ENCODE data around the gene PPM1D. TPM values are rescaled to one million over a fixed set of nuclear protein-coding genes. Genes with fewer than 3 reads are reported as not detected.

The PPM1D gene
- total and polyA plus RNA-seq, 2 experiments from 2014 or later = 7.8 to 13.3 TPM

DNA sequence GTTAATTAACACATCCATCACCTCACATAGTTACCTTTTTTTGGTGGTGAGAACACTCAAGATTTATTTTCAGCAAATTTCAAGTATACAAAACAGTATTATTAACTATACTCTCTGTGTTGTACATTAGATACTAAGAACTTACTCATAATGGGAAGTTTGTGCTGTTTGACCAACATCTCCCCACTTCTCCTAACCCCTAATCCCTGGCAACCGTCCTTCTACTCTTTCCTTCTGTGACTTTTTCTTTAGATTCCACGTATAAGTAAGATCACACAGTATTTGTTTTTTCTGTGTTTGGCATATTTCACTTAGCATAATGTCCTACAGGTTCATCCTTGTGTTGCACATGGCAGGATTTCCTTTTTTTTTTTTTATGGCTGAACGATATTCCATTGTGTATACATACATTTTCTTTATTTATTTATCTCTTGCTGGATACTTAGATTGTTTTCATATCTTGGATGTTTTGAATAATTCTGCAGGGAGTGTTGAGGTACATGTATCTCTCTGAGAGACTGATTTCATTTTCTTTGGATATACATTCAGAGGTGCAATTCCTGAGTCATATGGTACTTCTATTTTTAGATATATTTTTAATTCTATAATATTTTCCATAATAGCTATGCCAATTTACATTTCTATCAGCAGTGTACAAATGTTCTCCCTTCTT, 19.0 kb downstream of the PPM1D start (continued):
- TF ChIP-seq, protein P1, sequence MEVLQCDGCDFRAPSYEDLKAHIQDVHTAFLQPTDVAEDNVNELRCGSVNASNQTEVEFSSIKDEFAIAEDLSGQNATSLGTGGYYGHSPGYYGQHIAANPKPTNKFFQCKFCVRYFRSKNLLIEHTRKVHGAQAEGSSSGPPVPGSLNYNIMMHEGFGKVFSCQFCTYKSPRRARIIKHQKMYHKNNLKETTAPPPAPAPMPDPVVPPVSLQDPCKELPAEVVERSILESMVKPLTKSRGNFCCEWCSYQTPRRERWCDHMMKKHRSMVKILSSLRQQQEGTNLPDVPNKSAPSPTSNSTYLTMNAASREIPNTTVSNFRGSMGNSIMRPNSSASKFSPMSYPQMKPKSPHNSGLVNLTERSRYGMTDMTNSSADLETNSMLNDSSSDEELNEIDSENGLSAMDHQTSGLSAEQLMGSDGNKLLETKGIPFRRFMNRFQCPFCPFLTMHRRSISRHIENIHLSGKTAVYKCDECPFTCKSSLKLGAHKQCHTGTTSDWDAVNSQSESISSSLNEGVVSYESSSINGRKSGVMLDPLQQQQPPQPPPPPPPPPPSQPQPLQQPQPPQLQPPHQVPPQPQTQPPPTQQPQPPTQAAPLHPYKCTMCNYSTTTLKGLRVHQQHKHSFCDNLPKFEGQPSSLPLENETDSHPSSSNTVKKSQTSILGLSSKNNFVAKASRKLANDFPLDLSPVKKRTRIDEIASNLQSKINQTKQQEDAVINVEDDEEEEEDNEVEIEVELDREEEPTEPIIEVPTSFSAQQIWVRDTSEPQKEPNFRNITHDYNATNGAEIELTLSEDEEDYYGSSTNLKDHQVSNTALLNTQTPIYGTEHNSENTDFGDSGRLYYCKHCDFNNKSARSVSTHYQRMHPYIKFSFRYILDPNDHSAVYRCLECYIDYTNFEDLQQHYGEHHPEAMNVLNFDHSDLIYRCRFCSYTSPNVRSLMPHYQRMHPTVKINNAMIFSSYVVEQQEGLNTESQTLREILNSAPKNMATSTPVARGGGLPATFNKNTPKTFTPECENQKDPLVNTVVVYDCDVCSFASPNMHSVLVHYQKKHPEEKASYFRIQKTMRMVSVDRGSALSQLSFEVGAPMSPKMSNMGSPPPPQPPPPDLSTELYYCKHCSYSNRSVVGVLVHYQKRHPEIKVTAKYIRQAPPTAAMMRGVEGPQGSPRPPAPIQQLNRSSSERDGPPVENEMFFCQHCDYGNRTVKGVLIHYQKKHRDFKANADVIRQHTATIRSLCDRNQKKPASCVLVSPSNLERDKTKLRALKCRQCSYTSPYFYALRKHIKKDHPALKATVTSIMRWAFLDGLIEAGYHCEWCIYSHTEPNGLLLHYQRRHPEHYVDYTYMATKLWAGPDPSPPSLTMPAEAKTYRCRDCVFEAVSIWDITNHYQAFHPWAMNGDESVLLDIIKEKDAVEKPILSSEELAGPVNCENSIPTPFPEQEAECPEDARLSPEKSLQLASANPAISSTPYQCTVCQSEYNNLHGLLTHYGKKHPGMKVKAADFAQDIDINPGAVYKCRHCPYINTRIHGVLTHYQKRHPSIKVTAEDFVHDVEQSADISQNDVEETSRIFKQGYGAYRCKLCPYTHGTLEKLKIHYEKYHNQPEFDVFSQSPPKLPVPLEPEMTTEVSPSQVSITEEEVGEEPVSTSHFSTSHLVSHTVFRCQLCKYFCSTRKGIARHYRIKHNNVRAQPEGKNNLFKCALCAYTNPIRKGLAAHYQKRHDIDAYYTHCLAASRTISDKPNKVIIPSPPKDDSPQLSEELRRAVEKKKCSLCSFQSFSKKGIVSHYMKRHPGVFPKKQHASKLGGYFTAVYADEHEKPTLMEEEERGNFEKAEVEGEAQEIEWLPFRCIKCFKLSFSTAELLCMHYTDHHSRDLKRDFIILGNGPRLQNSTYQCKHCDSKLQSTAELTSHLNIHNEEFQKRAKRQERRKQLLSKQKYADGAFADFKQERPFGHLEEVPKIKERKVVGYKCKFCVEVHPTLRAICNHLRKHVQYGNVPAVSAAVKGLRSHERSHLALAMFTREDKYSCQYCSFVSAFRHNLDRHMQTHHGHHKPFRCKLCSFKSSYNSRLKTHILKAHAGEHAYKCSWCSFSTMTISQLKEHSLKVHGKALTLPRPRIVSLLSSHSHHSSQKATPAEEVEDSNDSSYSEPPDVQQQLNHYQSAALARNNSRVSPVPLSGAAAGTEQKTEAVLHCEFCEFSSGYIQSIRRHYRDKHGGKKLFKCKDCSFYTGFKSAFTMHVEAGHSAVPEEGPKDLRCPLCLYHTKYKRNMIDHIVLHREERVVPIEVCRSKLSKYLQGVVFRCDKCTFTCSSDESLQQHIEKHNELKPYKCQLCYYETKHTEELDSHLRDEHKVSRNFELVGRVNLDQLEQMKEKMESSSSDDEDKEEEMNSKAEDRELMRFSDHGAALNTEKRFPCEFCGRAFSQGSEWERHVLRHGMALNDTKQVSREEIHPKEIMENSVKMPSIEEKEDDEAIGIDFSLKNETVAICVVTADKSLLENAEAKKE (CRISPR knock-in tag; IDR thresholded peaks at IDR 0.05) = no peak
- no peak for TF ChIP-seq NANOG (IDR thresholded peaks at IDR 0.05; ENCODE audit: borderline replicate concordance)
- TF ChIP-seq, protein P2, sequence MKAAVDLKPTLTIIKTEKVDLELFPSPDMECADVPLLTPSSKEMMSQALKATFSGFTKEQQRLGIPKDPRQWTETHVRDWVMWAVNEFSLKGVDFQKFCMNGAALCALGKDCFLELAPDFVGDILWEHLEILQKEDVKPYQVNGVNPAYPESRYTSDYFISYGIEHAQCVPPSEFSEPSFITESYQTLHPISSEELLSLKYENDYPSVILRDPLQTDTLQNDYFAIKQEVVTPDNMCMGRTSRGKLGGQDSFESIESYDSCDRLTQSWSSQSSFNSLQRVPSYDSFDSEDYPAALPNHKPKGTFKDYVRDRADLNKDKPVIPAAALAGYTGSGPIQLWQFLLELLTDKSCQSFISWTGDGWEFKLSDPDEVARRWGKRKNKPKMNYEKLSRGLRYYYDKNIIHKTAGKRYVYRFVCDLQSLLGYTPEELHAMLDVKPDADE (IDR thresholded peaks at IDR 0.05) = no peak
- no peak for TF ChIP-seq CREB1 (CRISPR knock-in tag; IDR thresholded peaks at IDR 0.05; ENCODE audit: low read depth)
- TF ChIP-seq, protein P3, sequence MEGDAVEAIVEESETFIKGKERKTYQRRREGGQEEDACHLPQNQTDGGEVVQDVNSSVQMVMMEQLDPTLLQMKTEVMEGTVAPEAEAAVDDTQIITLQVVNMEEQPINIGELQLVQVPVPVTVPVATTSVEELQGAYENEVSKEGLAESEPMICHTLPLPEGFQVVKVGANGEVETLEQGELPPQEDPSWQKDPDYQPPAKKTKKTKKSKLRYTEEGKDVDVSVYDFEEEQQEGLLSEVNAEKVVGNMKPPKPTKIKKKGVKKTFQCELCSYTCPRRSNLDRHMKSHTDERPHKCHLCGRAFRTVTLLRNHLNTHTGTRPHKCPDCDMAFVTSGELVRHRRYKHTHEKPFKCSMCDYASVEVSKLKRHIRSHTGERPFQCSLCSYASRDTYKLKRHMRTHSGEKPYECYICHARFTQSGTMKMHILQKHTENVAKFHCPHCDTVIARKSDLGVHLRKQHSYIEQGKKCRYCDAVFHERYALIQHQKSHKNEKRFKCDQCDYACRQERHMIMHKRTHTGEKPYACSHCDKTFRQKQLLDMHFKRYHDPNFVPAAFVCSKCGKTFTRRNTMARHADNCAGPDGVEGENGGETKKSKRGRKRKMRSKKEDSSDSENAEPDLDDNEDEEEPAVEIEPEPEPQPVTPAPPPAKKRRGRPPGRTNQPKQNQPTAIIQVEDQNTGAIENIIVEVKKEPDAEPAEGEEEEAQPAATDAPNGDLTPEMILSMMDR (conservative IDR thresholded peaks at IDR 0.05; ENCODE audit: low read depth in 2 of 2) = no peak

DNA sequence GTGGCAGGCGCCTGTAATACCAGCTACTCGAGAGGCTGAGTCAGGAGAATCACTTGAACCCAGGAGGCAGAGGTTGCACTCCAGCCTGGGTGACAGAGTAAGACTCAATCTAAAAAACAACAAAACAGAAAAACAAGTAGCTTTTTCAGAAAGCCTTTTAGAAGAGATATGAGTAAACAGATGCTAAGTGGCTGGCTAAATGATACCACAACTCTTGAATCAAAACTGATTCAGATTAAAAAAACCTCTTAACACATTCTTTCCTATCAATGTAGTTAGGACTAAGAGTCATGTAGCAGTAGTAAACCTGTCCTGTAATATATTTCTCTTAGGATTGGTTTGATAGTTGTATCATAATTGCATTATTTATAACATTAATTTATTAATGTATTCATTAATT, 23.0 kb downstream of the PPM1D start:
- H3K9me3 Mint-ChIP-seq = no peaks in the 10 kb centered on the region
- no peak overlapping the region for H3K4me3 ChIP-seq

More for the DNA sequence above, 23.0 kb downstream of the PPM1D start:
- Mint-ChIP-seq H3K4me3 (no peak overlapping the region), H3K27ac (no peak overlapping the region), H3K4me1 (no peaks in the 10 kb centered on the region), H3K27me3 (ENCODE audit: insufficient read depth, low read depth, poor library complexity) (no peaks in the 10 kb centered on the region), H3K36me3 (ENCODE audit: low read depth) (no peaks in the 10 kb centered on the region; the same call in 2 of the 3 replicates)
- H3K36me3 ChIP-seq (ENCODE audit: insufficient read depth) = no peaks in the 10 kb centered on the region
- peaks cover 60% of the 10 kb centered on the region for H3K79me2 ChIP-seq (replicated peaks; ENCODE audit: insufficient read depth)
- no peaks in the 10 kb centered on the region for H3K9me2 ChIP-seq (ENCODE audit: insufficient read depth)
- peaks cover 16% of the 10 kb centered on the region; the same call in 1 of the 2 replicates for H4K20me1 ChIP-seq (replicated peaks; ENCODE audit: insufficient read depth)
- ATAC-seq (no peak), DNase-seq (ENCODE audit: low spot score) (no peak)
- H3F3A ChIP-seq (replicated peaks; ENCODE audit: low read depth) = no peaks in the 10 kb centered on the region
- no peaks in the 10 kb centered on the region for H3K4me1 ChIP-seq (ENCODE audit: insufficient read depth)
- TF ChIP-seq CREB1 (CRISPR knock-in tag; IDR thresholded peaks at IDR 0.05; ENCODE audit: low read depth) (no peak), ZNF331 (CRISPR knock-in tag; IDR thresholded peaks at IDR 0.05; ENCODE audit: low read depth) (no peak), POLR2AphosphoS5 (IDR thresholded peaks at IDR 0.05; ENCODE audit: low read depth) (no peak), JUNB (IDR thresholded peaks at IDR 0.05; ENCODE audit: unreplicated experiment) (no peak), EZH2phosphoT487 (IDR thresholded peaks at IDR 0.05; ENCODE audit: unreplicated experiment) (no peak)
- TF ChIP-seq, protein P4, sequence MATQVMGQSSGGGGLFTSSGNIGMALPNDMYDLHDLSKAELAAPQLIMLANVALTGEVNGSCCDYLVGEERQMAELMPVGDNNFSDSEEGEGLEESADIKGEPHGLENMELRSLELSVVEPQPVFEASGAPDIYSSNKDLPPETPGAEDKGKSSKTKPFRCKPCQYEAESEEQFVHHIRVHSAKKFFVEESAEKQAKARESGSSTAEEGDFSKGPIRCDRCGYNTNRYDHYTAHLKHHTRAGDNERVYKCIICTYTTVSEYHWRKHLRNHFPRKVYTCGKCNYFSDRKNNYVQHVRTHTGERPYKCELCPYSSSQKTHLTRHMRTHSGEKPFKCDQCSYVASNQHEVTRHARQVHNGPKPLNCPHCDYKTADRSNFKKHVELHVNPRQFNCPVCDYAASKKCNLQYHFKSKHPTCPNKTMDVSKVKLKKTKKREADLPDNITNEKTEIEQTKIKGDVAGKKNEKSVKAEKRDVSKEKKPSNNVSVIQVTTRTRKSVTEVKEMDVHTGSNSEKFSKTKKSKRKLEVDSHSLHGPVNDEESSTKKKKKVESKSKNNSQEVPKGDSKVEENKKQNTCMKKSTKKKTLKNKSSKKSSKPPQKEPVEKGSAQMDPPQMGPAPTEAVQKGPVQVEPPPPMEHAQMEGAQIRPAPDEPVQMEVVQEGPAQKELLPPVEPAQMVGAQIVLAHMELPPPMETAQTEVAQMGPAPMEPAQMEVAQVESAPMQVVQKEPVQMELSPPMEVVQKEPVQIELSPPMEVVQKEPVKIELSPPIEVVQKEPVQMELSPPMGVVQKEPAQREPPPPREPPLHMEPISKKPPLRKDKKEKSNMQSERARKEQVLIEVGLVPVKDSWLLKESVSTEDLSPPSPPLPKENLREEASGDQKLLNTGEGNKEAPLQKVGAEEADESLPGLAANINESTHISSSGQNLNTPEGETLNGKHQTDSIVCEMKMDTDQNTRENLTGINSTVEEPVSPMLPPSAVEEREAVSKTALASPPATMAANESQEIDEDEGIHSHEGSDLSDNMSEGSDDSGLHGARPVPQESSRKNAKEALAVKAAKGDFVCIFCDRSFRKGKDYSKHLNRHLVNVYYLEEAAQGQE (IDR thresholded peaks at IDR 0.05; ENCODE audit: unreplicated experiment) = no peak
- TF ChIP-seq, protein P2 (IDR thresholded peaks at IDR 0.05) = no peak
- H2AFZ ChIP-seq = no peak overlapping the region
- no peak overlapping the region for H3K4me2 ChIP-seq
- no peak overlapping the region; the same call in 1 of the 2 replicates for H3K27ac ChIP-seq (ENCODE audit: low read depth)
- H3K27me3 ChIP-seq (ENCODE audit: insufficient read depth) = no peaks in the 10 kb centered on the region

Data from GM23338 (cell line).